Activated CD8-positive, alpha-beta memory T cell treated with anti-CD3 and anti-CD28 coated beads, Interleukin-2, amount 50 U/mL, for 48 hours (primary cell): ENCODE results near the gene C11orf71.

Experiments
- DNase-seq: peaks from one replicate; pipeline ENCODE4 v3.0.0-alpha.2; 2020

The C11orf71 gene

GRCh38 chr11:114353443-114353842 is 46.9 kb downstream of the C11orf71 start:
- no peak for DNase-seq

GRCh38 chr11:114350022-114350421 is 50.3 kb downstream of the C11orf71 start:
- DNase-seq, result no peak
